H9 (cell line): ENCODE data around the gene CAMSAP2. TPM values are rescaled to one million over a fixed set of nuclear protein-coding genes. Genes with fewer than 3 reads are reported as not detected.

ENCODE experiments used
- DNase-seq: peaks from one replicate; pipeline ENCODE4 v3.0.0-alpha.2; 2017
- H2AFZ ChIP-seq: one replicate; pipeline ENCODE4 v1.6.1; 2013; ENCODE audit warnings: mild to moderate bottlenecking, low read length, control low read depth, moderate library complexity
- H2AK5ac ChIP-seq: 2 replicates; pipeline ENCODE4 v1.6.1; 2013; ENCODE audit warnings: low read length, control low read depth, mixed read lengths; ENCODE audit not compliant: insufficient read length
- H2BK120ac ChIP-seq: one replicate; pipeline ENCODE4 v1.6.1; 2013; ENCODE audit warnings: low read depth, mild to moderate bottlenecking, low read length, control low read depth, inconsistent platforms; ENCODE audit not compliant: poor library complexity, severe bottlenecking
- H2BK12ac ChIP-seq: 2 replicates; pipeline ENCODE4 v1.6.1; 2013; ENCODE audit warnings: low read length, control low read depth, mixed read lengths, low read depth; ENCODE audit not compliant: insufficient read length
- H2BK15ac ChIP-seq: 2 replicates; pipeline ENCODE4 v1.6.1; 2013; ENCODE audit warnings: low read depth, low read length, control low read depth
- H2BK20ac ChIP-seq: one replicate; pipeline ENCODE4 v1.6.1; 2013; ENCODE audit warnings: low read depth, mild to moderate bottlenecking, low read length, control low read depth, inconsistent platforms; ENCODE audit not compliant: poor library complexity, severe bottlenecking
- H2BK5ac ChIP-seq: 2 replicates; pipeline ENCODE4 v1.6.1; 2013; ENCODE audit warnings: low read length, control low read depth, mixed read lengths; ENCODE audit not compliant: insufficient read length
- H3K14ac ChIP-seq: 2 replicates; pipeline ENCODE4 v1.6.1; 2013; ENCODE audit warnings: low read length, control low read depth; ENCODE audit not compliant: insufficient read depth
- H3K18ac ChIP-seq: 2 replicates; pipeline ENCODE4 v1.6.1; 2013; ENCODE audit warnings: low read depth, mild to moderate bottlenecking, mixed read lengths, low read length, control low read depth; ENCODE audit not compliant: insufficient read length
- H3K23ac ChIP-seq: 2 replicates; pipeline ENCODE4 v1.6.1; 2013; ENCODE audit warnings: low read length, control low read depth, mixed read lengths, low read depth; ENCODE audit not compliant: insufficient read length
- H3K23me2 ChIP-seq: 2 replicates; pipeline ENCODE4 v1.6.1; 2013; ENCODE audit warnings: low read depth, mild to moderate bottlenecking, mixed read lengths, low read length, control low read depth; ENCODE audit not compliant: insufficient read length, poor library complexity, severe bottlenecking
- H3K27ac ChIP-seq: 2 replicates; pipeline ENCODE4 v1.5.1; 2013; ENCODE audit warnings: low read length, control low read depth, mixed read lengths, low read depth; ENCODE audit not compliant: insufficient read length
- H3K27me3 ChIP-seq: 2 replicates; pipeline ENCODE4 v1.6.1; 2013; ENCODE audit warnings: low read length, control low read depth, inconsistent platforms; ENCODE audit not compliant: insufficient read depth
- H3K4ac ChIP-seq: 2 replicates; pipeline ENCODE4 v1.6.1; 2013; ENCODE audit warnings: low read depth, mild to moderate bottlenecking, control low read depth, inconsistent platforms, low read length, moderate library complexity
- H3K4me1 ChIP-seq: 2 replicates; pipeline ENCODE4 v1.6.1; 2013; ENCODE audit warnings: low read length, control low read depth, inconsistent platforms; ENCODE audit not compliant: insufficient read depth
- H3K4me2 ChIP-seq: 2 replicates; pipeline ENCODE4 v1.6.1; 2013; ENCODE audit warnings: low read length, control low read depth, mixed read lengths; ENCODE audit not compliant: insufficient read length, insufficient read depth
- H3K56ac ChIP-seq: 2 replicates; pipeline ENCODE4 v1.6.1; 2013; ENCODE audit warnings: low read depth, mild to moderate bottlenecking, mixed read lengths, low read length, control low read depth; ENCODE audit not compliant: insufficient read length
- H3K79me1 ChIP-seq: 2 replicates; pipeline ENCODE4 v1.6.1; 2013; ENCODE audit warnings: low read depth, mild to moderate bottlenecking, moderate library complexity, low read length, control low read depth, inconsistent platforms; ENCODE audit not compliant: insufficient read depth, poor library complexity, severe bottlenecking
- H3K79me2 ChIP-seq: 2 replicates; pipeline ENCODE4 v1.6.1; 2013; ENCODE audit warnings: low read length, control low read depth, inconsistent platforms; ENCODE audit not compliant: insufficient read depth
- H3K9ac ChIP-seq: 2 replicates; pipeline ENCODE4 v1.6.1; 2013; ENCODE audit warnings: low read length, control low read depth, mixed read lengths; ENCODE audit not compliant: insufficient read length; ENCODE audit errors: extremely low read depth
- H3K9me3 ChIP-seq: one replicate; pipeline ENCODE4 v1.6.1; 2013; ENCODE audit warnings: low read depth, low read length, inconsistent platforms; ENCODE audit not compliant: control insufficient read depth
- H3T11ph ChIP-seq: one replicate; pipeline ENCODE4 v1.6.1; 2013; ENCODE audit warnings: mild to moderate bottlenecking, low read length, control low read depth, inconsistent platforms
- H4K20me1 ChIP-seq: one replicate; pipeline ENCODE4 v1.6.1; 2013; ENCODE audit not compliant: control insufficient read depth, insufficient read length, insufficient read depth
- H4K5ac ChIP-seq: 2 replicates; pipeline ENCODE4 v1.6.1; 2013; ENCODE audit warnings: low read depth, mild to moderate bottlenecking, mixed read lengths, low read length, control low read depth; ENCODE audit not compliant: insufficient read length
- H4K8ac ChIP-seq: replicated peaks from 2 replicates; pipeline ENCODE4 v1.6.1; 2013; ENCODE audit warnings: low read length, control low read depth, mixed read lengths, low read depth; ENCODE audit not compliant: insufficient read length
- H4K91ac ChIP-seq: 2 replicates; pipeline ENCODE4 v1.6.1; 2013; ENCODE audit warnings: low read depth, mild to moderate bottlenecking, moderate library complexity, mixed read lengths, low read length, control low read depth; ENCODE audit not compliant: insufficient read length
- H3K27ac Mint-ChIP-seq, 3 experiments: 2 replicates in 2 of 3; 3 replicates in 1 of 3; pipeline ENCODE4 v1.8.0; 2020 to 2021; ENCODE audit warnings: mixed read lengths in 3 of 3, mild to moderate bottlenecking in 1 of 3, moderate library complexity in 1 of 3
- H3K27me3 Mint-ChIP-seq: 2 replicates; pipeline ENCODE4 v1.8.0; 2021; ENCODE audit warnings: low read depth, mild to moderate bottlenecking, moderate library complexity, mixed read lengths
- H3K36me3 Mint-ChIP-seq, 3 experiments: 2 replicates in 2 of 3; 3 replicates in 1 of 3; pipeline ENCODE4 v1.8.0; 2020 to 2021; ENCODE audit warnings: low read depth in 3 of 3, mixed read lengths in 3 of 3; ENCODE audit not compliant: insufficient read depth in 1 of 3
- H3K4me1 Mint-ChIP-seq, 2 experiments: 2 replicates each; pipeline ENCODE4 v1.8.0; 2020; ENCODE audit warnings: mixed read lengths in 2 of 2
- H3K4me3 Mint-ChIP-seq, 2 experiments: 2 replicates in 1 of 2; 3 replicates in 1 of 2; pipeline ENCODE4 v1.8.0; 2020 to 2021; ENCODE audit warnings: mild to moderate bottlenecking in 2 of 2, mixed read lengths in 2 of 2, moderate library complexity in 1 of 2
- H3K9me3 Mint-ChIP-seq, 2 experiments: 2 replicates in 1 of 2; 3 replicates in 1 of 2; pipeline ENCODE4 v1.8.0; 2020; ENCODE audit warnings: mild to moderate bottlenecking in 2 of 2, mixed read lengths in 2 of 2, moderate library complexity in 1 of 2
- CTCF ChIP-seq: fragments of 200-600 bp; sonication (generic); conservative IDR thresholded peaks from 3 replicates; pipeline ENCODE4 v1.8.0; 2021; ENCODE audit warnings: antibody characterized with exemption, mild to moderate bottlenecking
- WGBS: extraction: QIAGEN DNeasy Blood & Tissue Kit; methylation state at CpG from one replicate; pipeline ENCODE4 v1.1.7; 2013; ENCODE audit warnings: missing lambda C conversion rate, low lambda C conversion rate, mixed read lengths; ENCODE audit not compliant: insufficient read length; ENCODE audit errors: extremely low coverage; 5-methylcytosine and 5-hydroxymethylcytosine counted together
- total RNA-seq: library from RNA; stranded (reverse); gene quantifications from 2 replicates; pipeline ENCODE4 v1.2.1, GENCODE V29; 2021

Gene CAMSAP2
- total RNA-seq, 1 experiment from 2014 or later = 33.7 TPM

GRCh38 chr1:200786788-200787187 lies 48.1 kb downstream of the CAMSAP2 start:
- Histone ChIP-seq H3K9ac (no peak overlapping the region), H2BK120ac (no peak overlapping the region), H2AFZ (no peak overlapping the region), H3K27me3 (no peaks in the 10 kb centered on the region), H2BK20ac (no peak overlapping the region), H3K23ac (no peak overlapping the region), H2AK5ac (no peak overlapping the region), H4K8ac (no peak overlapping the region), H4K91ac (no peak overlapping the region), H3K18ac (no peak overlapping the region), H2BK5ac (no peak overlapping the region), H2BK12ac (no peak overlapping the region), H4K5ac (no peak overlapping the region), H3K4ac (no peak overlapping the region), H3T11ph (no peak overlapping the region), H3K9me3 (no peaks in the 10 kb centered on the region), H3K4me1 (no peaks in the 10 kb centered on the region), H3K56ac (no peak overlapping the region), H3K23me2 (no peaks in the 10 kb centered on the region), H3K79me1 (peaks cover 4% of the 10 kb centered on the region), H3K79me2 (no peaks in the 10 kb centered on the region; the same call in 1 of the 2 replicates), H3K27ac (no peak overlapping the region), H3K4me2 (no peak overlapping the region), H4K20me1 (no peaks in the 10 kb centered on the region), H3K14ac (no peak overlapping the region), H2BK15ac (no peak overlapping the region)
- DNase-seq = no peak
- no peak overlapping the region for H3K4me3 Mint-ChIP-seq
- WGBS = no CpG with 5 or more reads among the region's 4 CpGs
- peaks cover 8 to 13% of the 10 kb centered on the region in 2 experiments; a peak in 4 of 5 replicates for H3K9me3 Mint-ChIP-seq
- peaks cover 23 to 32% (median 30%) of the 10 kb centered on the region in 3 experiments for H3K36me3 Mint-ChIP-seq
- H3K27me3 Mint-ChIP-seq = no peaks in the 10 kb centered on the region
- no peak for TF ChIP-seq CTCF
- H3K4me1 Mint-ChIP-seq = peaks cover 5 to 7% of the 10 kb centered on the region in 2 experiments
- H3K27ac Mint-ChIP-seq = no peak overlapping the region
